ENCODE data around the gene UBN2.

UBN2 gene

GRCh38 chr7:139340037-139340807 lies 109.2 kb downstream of the UBN2 start:
- TF ChIP-seq HDGF (IDR thresholded peaks at IDR 0.05; ENCODE audit: borderline replicate concordance), result no peak
- TF ChIP-seq FOXA1 (IDR thresholded peaks at IDR 0.05), result no peak
- no peak for TF ChIP-seq FOXK2 (IDR thresholded peaks at IDR 0.05)
- peak; percentile 89 for TF ChIP-seq ELF4 (IDR thresholded peaks at IDR 0.05)
- peak; percentile 54; the same call in 1 of the 2 replicates for TF ChIP-seq CTBP1 (IDR thresholded peaks at IDR 0.05; ENCODE audit: borderline replicate concordance)
- no peak for TF ChIP-seq NFRKB (IDR thresholded peaks at IDR 0.05)
- TF ChIP-seq TARDBP (IDR thresholded peaks at IDR 0.05), result peak; percentile 86
- TF ChIP-seq L3MBTL2 (conservative IDR thresholded peaks at IDR 0.05), result peak; percentile 87
- peak; percentile 98 for DNase-seq (ENCODE audit: extremely low spot score)
- POLR2A ChIA-PET, result interaction anchor here (0.6 to 1.3 kb wide), 10 partner anchors 11 to 109 kb away, joined by 3 to 15 read pairs (median 3); partner anchors contain the start of gene LUC7L2
- CTCF ChIA-PET, result interaction anchor here (0.6 to 1.4 kb wide), 8 partner anchors 10 to 238 kb away, joined by 3 to 6 read pairs (median 4); partner anchors contain the start of gene LUC7L2

DNA sequence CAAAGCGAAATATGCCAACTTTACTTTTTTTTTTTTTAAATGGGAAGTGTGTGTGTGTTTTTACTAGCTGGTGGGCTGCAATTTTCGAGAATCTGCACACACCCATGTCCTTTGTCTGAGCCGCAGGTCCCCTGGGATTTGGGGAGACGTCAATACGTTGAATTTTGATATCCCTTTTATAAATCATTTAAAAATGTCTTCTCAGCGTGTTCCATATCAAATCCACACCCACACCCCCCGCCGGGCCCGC lies 109.7 kb downstream of the UBN2 start:
- ChIA-PET POLR2A (interaction anchor here (0.7 to 1.3 kb wide), 3 partner anchors 20 to 109 kb away, joined by 3 to 7 read pairs (median 3); no protein-coding TSS in a partner anchor), CTCF (interaction anchor here (0.7 to 1.4 kb wide), 3 partner anchors 19 to 238 kb away, joined by 3 to 4 read pairs (median 4); partner anchors contain the start of gene LUC7L2)
- no peak for DNase-seq (ENCODE audit: extremely low spot score)
- TF ChIP-seq ZNF384 (IDR thresholded peaks at IDR 0.05) (peak; percentile 74; the same call in 1 of the 2 replicates), FOXM1 (IDR thresholded peaks at IDR 0.05; ENCODE audit: borderline replicate concordance) (no peak), LEF1 (IDR thresholded peaks at IDR 0.05; ENCODE audit: borderline replicate concordance) (no peak), NFRKB (IDR thresholded peaks at IDR 0.05) (no peak), ELF4 (IDR thresholded peaks at IDR 0.05) (no peak), TARDBP (IDR thresholded peaks at IDR 0.05) (peak; percentile 0; the same call in 1 of the 2 replicates), FOXA1 (IDR thresholded peaks at IDR 0.05) (no peak), BHLHE40 (IDR thresholded peaks at IDR 0.05; ENCODE audit: borderline replicate concordance) (no peak), ARNT (IDR thresholded peaks at IDR 0.05) (no peak), SUZ12 (IDR thresholded peaks at IDR 0.05) (no peak), CTBP1 (IDR thresholded peaks at IDR 0.05; ENCODE audit: borderline replicate concordance) (no peak), SP1 (IDR thresholded peaks at IDR 0.05) (no peak), PKNOX1 (IDR thresholded peaks at IDR 0.05) (peak; percentile 64), L3MBTL2 (conservative IDR thresholded peaks at IDR 0.05) (no peak)

- TF ChIP-seq SP1 (IDR thresholded peaks at IDR 0.05), result no peak
- TF ChIP-seq NFRKB (IDR thresholded peaks at IDR 0.05), result peak; percentile 87
- TF ChIP-seq FOXA1 (IDR thresholded peaks at IDR 0.05), result no peak
- TF ChIP-seq ARNT (IDR thresholded peaks at IDR 0.05), result peak; percentile 19; the same call in 1 of the 2 replicates
- peak; percentile 41; the same call in 1 of the 2 replicates for TF ChIP-seq CTBP1 (IDR thresholded peaks at IDR 0.05; ENCODE audit: borderline replicate concordance)
- TF ChIP-seq FOXK2 (IDR thresholded peaks at IDR 0.05), result no peak
- TF ChIP-seq ZNF384 (IDR thresholded peaks at IDR 0.05), result no peak
- TF ChIP-seq TARDBP (IDR thresholded peaks at IDR 0.05), result no peak
- TF ChIP-seq ELF4 (IDR thresholded peaks at IDR 0.05), result peak; percentile 80
- TF ChIP-seq HDGF (IDR thresholded peaks at IDR 0.05; ENCODE audit: borderline replicate concordance), result 0 out of 2 replicates have a peak, but pooled peaks have one; percentile 36
- TF ChIP-seq FOXM1 (IDR thresholded peaks at IDR 0.05; ENCODE audit: borderline replicate concordance), result peak; percentile 81; the same call in 1 of the 2 replicates
- TF ChIP-seq L3MBTL2 (conservative IDR thresholded peaks at IDR 0.05), result no peak; the same call in 1 of the 2 replicates
- TF ChIP-seq LEF1 (IDR thresholded peaks at IDR 0.05; ENCODE audit: borderline replicate concordance), result no peak
- TF ChIP-seq SUZ12 (IDR thresholded peaks at IDR 0.05), result no peak
- 0 out of 2 replicates have a peak, but pooled peaks have one; percentile 26 for TF ChIP-seq PKNOX1 (IDR thresholded peaks at IDR 0.05)
- TF ChIP-seq BHLHE40 (IDR thresholded peaks at IDR 0.05; ENCODE audit: borderline replicate concordance), result peak; percentile 74; the same call in 1 of the 2 replicates
- CTCF ChIA-PET, result no interaction called here
- peak; percentile 88 for DNase-seq (ENCODE audit: extremely low spot score)
- POLR2A ChIA-PET, result no interaction called here
Observed at GRCh38 chr7:139341058-139341775, 110.2 kb downstream of the UBN2 start, which contains the start of gene FMC1. Gene FMC1, plus strand, starts transcription at chr7:139341337. Its CDS starts 48 bp downstream, at chr7:139341385.

GRCh38 chr7:139341776-139342226 lies 110.8 kb downstream of the UBN2 start:
- TF ChIP-seq SP1 (IDR thresholded peaks at IDR 0.05), result no peak
- no peak for TF ChIP-seq NFRKB (IDR thresholded peaks at IDR 0.05)
- no peak for TF ChIP-seq FOXK2 (IDR thresholded peaks at IDR 0.05)
- TF ChIP-seq LEF1 (IDR thresholded peaks at IDR 0.05; ENCODE audit: borderline replicate concordance), result no peak
- TF ChIP-seq FOXA1 (IDR thresholded peaks at IDR 0.05), result no peak
- TF ChIP-seq HDGF (IDR thresholded peaks at IDR 0.05; ENCODE audit: borderline replicate concordance), result no peak
- ChIA-PET POLR2A (no interaction called here), CTCF (no interaction called here)
- no peak for DNase-seq (ENCODE audit: extremely low spot score)

GRCh38 chr7:139345042-139345441 lies 114.0 kb downstream of the UBN2 start:
- TF ChIP-seq TARDBP (IDR thresholded peaks at IDR 0.05) (no peak), ARNT (IDR thresholded peaks at IDR 0.05) (no peak), PKNOX1 (IDR thresholded peaks at IDR 0.05) (no peak), LEF1 (IDR thresholded peaks at IDR 0.05; ENCODE audit: borderline replicate concordance) (no peak), BHLHE40 (IDR thresholded peaks at IDR 0.05; ENCODE audit: borderline replicate concordance) (no peak), CTBP1 (IDR thresholded peaks at IDR 0.05; ENCODE audit: borderline replicate concordance) (no peak), L3MBTL2 (conservative IDR thresholded peaks at IDR 0.05) (no peak), NFRKB (IDR thresholded peaks at IDR 0.05) (no peak), FOXA1 (IDR thresholded peaks at IDR 0.05) (no peak), SUZ12 (IDR thresholded peaks at IDR 0.05) (no peak), FOXM1 (IDR thresholded peaks at IDR 0.05; ENCODE audit: borderline replicate concordance) (no peak), HDGF (IDR thresholded peaks at IDR 0.05; ENCODE audit: borderline replicate concordance) (no peak)
- no peak for DNase-seq (ENCODE audit: extremely low spot score)
- POLR2A ChIA-PET, result interaction anchor here (1.1 kb wide), 1 partner anchor 15 kb away, joined by 4 read pairs; the partner anchor contains the start of gene LUC7L2
- CTCF ChIA-PET, result no interaction called here
